ENCODE results near the gene LMO7. TPM values are rescaled to one million over a fixed set of nuclear protein-coding genes. Genes with fewer than 3 reads are reported as not detected.

LMO7 gene
- total RNA-seq, 1 experiment from 2014 or later = 123 TPM

Other genes with a start within 250 kb of the LMO7 start
- 32.7 and 38.4 TPM in 2 replicates for gene TBC1D4, start 154.2 kb upstream of the LMO7 start, total RNA-seq (2014; rRNA removed; shearing (Covaris generic))
- gene COMMD6, start 98.5 kb upstream of the LMO7 start, total RNA-seq (2014; rRNA removed; shearing (Covaris generic)) = 59.9 and 109 TPM in 2 replicates
- gene UCHL3, start 86.5 kb upstream of the LMO7 start, total RNA-seq (2014; rRNA removed; shearing (Covaris generic)) = 37.1 and 43.0 TPM in 2 replicates

Data from SJSA1 (cell line).